ENCODE measurements around the gene RPS25.
"Not testable (repeated sequence)": the region's sequence is repeated elsewhere in the genome, so short reads cannot be mapped to it uniquely, and the experiment has no call there.

RPS25 gene

GRCh38 chr11:118996926-118997626 is 21.1 kb downstream of the RPS25 start:
- H3K79me2 ChIP-seq (ENCODE audit: control insufficient read depth, low read length): peaks cover 50% of the 10 kb centered on the region
- peak; percentile 38 for TF ChIP-seq CTCF (IDR thresholded peaks at IDR 0.05; ENCODE audit: low read depth, low read length, poor library complexity, severe bottlenecking)
- no peak for TF ChIP-seq EZH2phosphoT487 (IDR thresholded peaks at IDR 0.05; ENCODE audit: borderline replicate concordance, low read length)

GRCh38 chr11:118991486-118992038 is 26.6 kb downstream of the RPS25 start:
- H3K27ac ChIP-seq (ENCODE audit: low read depth, low read length); H3K4me2 ChIP-seq (ENCODE audit: low read length); H3F3A ChIP-seq (ENCODE audit: control insufficient read depth, insufficient read depth); H3K4me3 ChIP-seq (ENCODE audit: low read length); H3K4me1 ChIP-seq (ENCODE audit: control insufficient read depth, low read length); H3K9me2 ChIP-seq (replicated peaks; ENCODE audit: control insufficient read depth, low read length); H3K27me3 ChIP-seq (ENCODE audit: control insufficient read depth, low read length); H3K9me3 ChIP-seq (ENCODE audit: control insufficient read depth, insufficient read depth, low read length); H4K20me1 ChIP-seq (ENCODE audit: control insufficient read depth, insufficient read depth, low read depth, low read length): not testable (repeated sequence)
- Histone ChIP-seq H3K79me2 (ENCODE audit: control insufficient read depth, low read length) (peaks cover 16% of the 10 kb centered on the region), H3K36me3 (ENCODE audit: control insufficient read depth, low read length) (peaks cover 12% of the 10 kb centered on the region)

More at GRCh38 chr11:118996926-118997626, 21.1 kb downstream of the RPS25 start:
- peak overlapping the region; percentile 94 for H3K4me2 ChIP-seq (ENCODE audit: low read length)
- no peaks in the 10 kb centered on the region for H4K20me1 ChIP-seq (ENCODE audit: control insufficient read depth, insufficient read depth, low read depth, low read length)
- H3F3A ChIP-seq (ENCODE audit: control insufficient read depth, insufficient read depth): no peaks in the 10 kb centered on the region
- peak overlapping the region; percentile 45 for H3K27ac ChIP-seq (ENCODE audit: low read depth, low read length)
- H3K4me3 ChIP-seq (ENCODE audit: low read length): peak overlapping the region; percentile 83
- no peaks in the 10 kb centered on the region for H3K9me3 ChIP-seq (ENCODE audit: control insufficient read depth, insufficient read depth, low read length)
- peaks cover 45% of the 10 kb centered on the region for H3K36me3 ChIP-seq (ENCODE audit: control insufficient read depth, low read length)
- H3K27me3 ChIP-seq (ENCODE audit: control insufficient read depth, low read length): no peaks in the 10 kb centered on the region
- H3K9me2 ChIP-seq (replicated peaks; ENCODE audit: control insufficient read depth, low read length): no peaks in the 10 kb centered on the region
- H3K4me1 ChIP-seq (ENCODE audit: control insufficient read depth, low read length): peaks cover 23% of the 10 kb centered on the region

GRCh38 chr11:118988280-118988679 is 29.9 kb downstream of the RPS25 start:
- H3K4me1 ChIP-seq (ENCODE audit: control insufficient read depth, low read length): no peaks in the 10 kb centered on the region
- no peaks in the 10 kb centered on the region for H3K27me3 ChIP-seq (ENCODE audit: control insufficient read depth, low read length)
- H3K79me2 ChIP-seq (ENCODE audit: control insufficient read depth, low read length): no peaks in the 10 kb centered on the region
- H3K9me3 ChIP-seq (ENCODE audit: control insufficient read depth, insufficient read depth, low read length): no peaks in the 10 kb centered on the region
- no peaks in the 10 kb centered on the region for H4K20me1 ChIP-seq (ENCODE audit: control insufficient read depth, insufficient read depth, low read depth, low read length)
- H3K4me2 ChIP-seq (ENCODE audit: low read length): no peak overlapping the region
- no peak overlapping the region for H3K4me3 ChIP-seq (ENCODE audit: low read length)
- H3F3A ChIP-seq (ENCODE audit: control insufficient read depth, insufficient read depth): 0 out of 2 replicates have a peak, but pooled peaks cover 5% of the 10 kb centered on the region
- no peak overlapping the region for H3K27ac ChIP-seq (ENCODE audit: low read depth, low read length)
- no peaks in the 10 kb centered on the region for H3K36me3 ChIP-seq (ENCODE audit: control insufficient read depth, low read length)
- no peak for TF ChIP-seq EZH2phosphoT487 (IDR thresholded peaks at IDR 0.05; ENCODE audit: borderline replicate concordance, low read length)
- TF ChIP-seq CTCF (IDR thresholded peaks at IDR 0.05; ENCODE audit: low read depth, low read length, poor library complexity, severe bottlenecking): no peak
- no peaks in the 10 kb centered on the region for H3K9me2 ChIP-seq (replicated peaks; ENCODE audit: control insufficient read depth, low read length)

- H3K9me2 ChIP-seq (replicated peaks; ENCODE audit: control insufficient read depth, low read length): no peaks in the 10 kb centered on the region
- H3K79me2 ChIP-seq (ENCODE audit: control insufficient read depth, low read length): no peaks in the 10 kb centered on the region
- no peak overlapping the region for H3K4me3 ChIP-seq (ENCODE audit: low read length)
- TF ChIP-seq CTCF (IDR thresholded peaks at IDR 0.05; ENCODE audit: low read depth, low read length, poor library complexity, severe bottlenecking) (no peak), EZH2phosphoT487 (IDR thresholded peaks at IDR 0.05; ENCODE audit: borderline replicate concordance, low read length) (no peak)
- no peaks in the 10 kb centered on the region for H3K27me3 ChIP-seq (ENCODE audit: control insufficient read depth, low read length)
- no peaks in the 10 kb centered on the region for H3K36me3 ChIP-seq (ENCODE audit: control insufficient read depth, low read length)
- H3K27ac ChIP-seq (ENCODE audit: low read depth, low read length): no peak overlapping the region
- no peak overlapping the region for H3K4me2 ChIP-seq (ENCODE audit: low read length)
- H4K20me1 ChIP-seq (ENCODE audit: control insufficient read depth, insufficient read depth, low read depth, low read length): no peaks in the 10 kb centered on the region
- H3K9me3 ChIP-seq (ENCODE audit: control insufficient read depth, insufficient read depth, low read length): no peaks in the 10 kb centered on the region
- no peaks in the 10 kb centered on the region for H3F3A ChIP-seq (ENCODE audit: control insufficient read depth, insufficient read depth)
- H3K4me1 ChIP-seq (ENCODE audit: control insufficient read depth, low read length): no peaks in the 10 kb centered on the region
Measured at GRCh38 chr11:118984825-118985224, 33.3 kb downstream of the RPS25 start.

GRCh38 chr11:118984337-118984736 is 33.8 kb downstream of the RPS25 start:
- not testable (repeated sequence) for H3K4me1 ChIP-seq (ENCODE audit: control insufficient read depth, low read length); H3F3A ChIP-seq (ENCODE audit: control insufficient read depth, insufficient read depth); H3K79me2 ChIP-seq (ENCODE audit: control insufficient read depth, low read length); H3K9me2 ChIP-seq (replicated peaks; ENCODE audit: control insufficient read depth, low read length); H3K9me3 ChIP-seq (ENCODE audit: control insufficient read depth, insufficient read depth, low read length); H3K4me2 ChIP-seq (ENCODE audit: low read length); H4K20me1 ChIP-seq (ENCODE audit: control insufficient read depth, insufficient read depth, low read depth, low read length); H3K36me3 ChIP-seq (ENCODE audit: control insufficient read depth, low read length); H3K27me3 ChIP-seq (ENCODE audit: control insufficient read depth, low read length); H3K4me3 ChIP-seq (ENCODE audit: low read length); H3K27ac ChIP-seq (ENCODE audit: low read depth, low read length)

All from DOHH2 (cell line).